Spleen (tissue), 7 donors: ENCODE measurements around the gene ACTG1.
A peak's percentile ranks its signal among the peaks of the same experiment; 100 is the strongest.

Experiments
- POLR2AphosphoS5 ChIP-seq, 3 donors: sonication (generic); formaldehyde crosslinking; IDR thresholded peaks; one replicate each; pipeline ENCODE4 v1.5.1; 2017; ENCODE audit warnings: antibody characterized with exemption in 3 of 3
- TF ChIP-seq, protein P1 (sequence below), 11 experiments: fragments of 200-600 bp in 7 of 11; fragments of 450-650 bp in 4 of 11; sonication (generic) in 4 of 11; IDR thresholded peaks in 8 of 11; conservative IDR thresholded peaks in 3 of 11; 1 replicate in 7 of 11; 2 replicates in 4 of 11; pipeline versions ENCODE4 v1.4.0 to v1.8.0; 2016 to 2021; ENCODE audit warnings: antibody characterized with exemption in 11 of 11, inconsistent platforms in 4 of 11, mild to moderate bottlenecking in 1 of 11
- donor health status: DM: no; HTN: no; CAD: no; lungs with moderate emphysema.
- donor health status: DM: no; HTN: no; CAD: no.
- donor health status: DM: no; HTN: no; CAD: no.

DNA sequence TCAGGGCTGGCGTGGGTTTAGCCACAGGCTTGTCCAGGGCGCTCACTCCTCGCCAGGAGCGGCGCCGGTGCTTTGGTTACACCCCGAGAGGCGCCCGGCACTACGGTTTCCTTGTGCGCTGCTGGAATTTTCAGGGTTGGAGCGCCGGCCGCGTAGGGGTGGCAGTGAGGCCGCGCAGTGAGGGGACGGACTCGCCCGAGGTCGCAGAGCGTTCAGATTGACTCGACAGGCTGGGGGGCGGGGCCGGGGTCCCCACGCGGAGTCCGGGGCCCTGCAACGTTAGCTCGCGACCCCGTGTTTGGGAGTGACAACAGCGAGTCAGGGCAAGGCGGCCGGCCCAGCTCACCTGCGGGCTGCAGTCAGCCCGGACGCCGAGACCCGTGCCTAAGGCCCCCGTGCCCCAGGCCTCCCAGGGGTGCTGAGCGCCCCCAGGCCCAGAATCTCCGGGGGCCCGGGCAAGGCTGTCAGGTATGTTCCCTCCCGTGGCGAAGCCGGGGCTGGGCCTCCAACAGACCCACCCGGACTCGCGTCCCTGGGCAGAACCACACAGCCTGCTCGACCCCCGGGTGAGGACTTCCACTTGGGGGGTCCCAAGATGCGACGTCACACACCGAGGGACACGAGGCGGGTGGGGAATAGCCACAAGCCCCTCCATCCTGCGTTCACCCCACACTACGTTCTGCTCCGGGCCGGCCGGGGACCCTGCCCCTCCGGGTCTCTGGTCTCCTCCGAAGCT, 1.3 kb upstream of the ACTG1 start:
- TF ChIP-seq, protein P1, sequence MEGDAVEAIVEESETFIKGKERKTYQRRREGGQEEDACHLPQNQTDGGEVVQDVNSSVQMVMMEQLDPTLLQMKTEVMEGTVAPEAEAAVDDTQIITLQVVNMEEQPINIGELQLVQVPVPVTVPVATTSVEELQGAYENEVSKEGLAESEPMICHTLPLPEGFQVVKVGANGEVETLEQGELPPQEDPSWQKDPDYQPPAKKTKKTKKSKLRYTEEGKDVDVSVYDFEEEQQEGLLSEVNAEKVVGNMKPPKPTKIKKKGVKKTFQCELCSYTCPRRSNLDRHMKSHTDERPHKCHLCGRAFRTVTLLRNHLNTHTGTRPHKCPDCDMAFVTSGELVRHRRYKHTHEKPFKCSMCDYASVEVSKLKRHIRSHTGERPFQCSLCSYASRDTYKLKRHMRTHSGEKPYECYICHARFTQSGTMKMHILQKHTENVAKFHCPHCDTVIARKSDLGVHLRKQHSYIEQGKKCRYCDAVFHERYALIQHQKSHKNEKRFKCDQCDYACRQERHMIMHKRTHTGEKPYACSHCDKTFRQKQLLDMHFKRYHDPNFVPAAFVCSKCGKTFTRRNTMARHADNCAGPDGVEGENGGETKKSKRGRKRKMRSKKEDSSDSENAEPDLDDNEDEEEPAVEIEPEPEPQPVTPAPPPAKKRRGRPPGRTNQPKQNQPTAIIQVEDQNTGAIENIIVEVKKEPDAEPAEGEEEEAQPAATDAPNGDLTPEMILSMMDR (IDR thresholded peaks at IDR 0.05 in 8 of 11, conservative IDR thresholded peaks at IDR 0.05 in 3 of 11) = no peak
- TF ChIP-seq POLR2AphosphoS5 (IDR thresholded peaks at IDR 0.05) = peak in 2 of 3 donors; percentile 70 to 73
